Mammary microvascular endothelial cell (primary cell): ENCODE results near the gene PACRG. TPM values are rescaled to one million over a fixed set of nuclear protein-coding genes. Genes with fewer than 3 reads are reported as not detected.

Source experiments
- total RNA-seq: library from RNA; depleted of rRNA; stranded (reverse); fragments of >200 nt; gene quantifications from 2 replicates; pipeline ENCODE4 v1.2.3, GENCODE V29; 2015

PACRG gene
- total RNA-seq = not detected in 2 replicates

GRCh38 chr6:162727322-162728182 is at the start of gene PACRG, which contains the start of gene PRKN:
Gene PACRG (plus strand): TSS chr6:162727974.
Gene PRKN (minus strand): TSS chr6:162727766.

Other genes with a start within 250 kb of the PACRG start
- 0.13 and 0.34 TPM in 2 replicates for gene PRKN, start 208 bp upstream of the PACRG start, total RNA-seq